HG03097 (cell line): ENCODE data around the gene KIAA1755.

Experiments
- ATAC-seq: cut with Tn5 transposase; IDR thresholded peaks from one replicate; pipeline ENCODE4 v1.9.1; 2021; ENCODE audit not compliant: unreplicated experiment, low FRiP score

KIAA1755 gene

GRCh38 chr20:38242848-38243708 is 17.5 kb downstream of the KIAA1755 start:
- no peak for ATAC-seq

- no peak for ATAC-seq
Observed at GRCh38 chr20:38241201-38241600, 19.3 kb downstream of the KIAA1755 start.

GRCh38 chr20:38239441-38239840 is 21.1 kb downstream of the KIAA1755 start:
- ATAC-seq = no peak

- ATAC-seq = no peak
Observed at GRCh38 chr20:38238829-38239228, 21.7 kb downstream of the KIAA1755 start.

GRCh38 chr20:38237381-38237780 is 23.2 kb downstream of the KIAA1755 start:
- ATAC-seq = no peak

GRCh38 chr20:38231531-38232121 is 28.9 kb downstream of the KIAA1755 start:
- ATAC-seq = no peak

- no peak for ATAC-seq
Observed at GRCh38 chr20:38230957-38231526, 29.5 kb downstream of the KIAA1755 start.

GRCh38 chr20:38230253-38230551 is 30.3 kb downstream of the KIAA1755 start:
- no peak for ATAC-seq

- no peak for ATAC-seq
Observed at GRCh38 chr20:38229376-38230252, 30.9 kb downstream of the KIAA1755 start.

GRCh38 chr20:38228436-38228835 is 32.1 kb downstream of the KIAA1755 start:
- ATAC-seq = no peak

- ATAC-seq = no peak
Observed at GRCh38 chr20:38227420-38228360, 32.8 kb downstream of the KIAA1755 start.

GRCh38 chr20:38226553-38226952 is 34.0 kb downstream of the KIAA1755 start:
- no peak for ATAC-seq

GRCh38 chr20:38225900-38226263 is 34.7 kb downstream of the KIAA1755 start:
- no peak for ATAC-seq

GRCh38 chr20:38225240-38225899 is 35.2 kb downstream of the KIAA1755 start:
- no peak for ATAC-seq

- no peak for ATAC-seq
Observed at GRCh38 chr20:38224531-38224930, 36.0 kb downstream of the KIAA1755 start.

GRCh38 chr20:38223743-38224100 is 36.8 kb downstream of the KIAA1755 start:
- ATAC-seq = no peak

- no peak for ATAC-seq
Observed at GRCh38 chr20:38222923-38223742, 37.4 kb downstream of the KIAA1755 start.

GRCh38 chr20:38222231-38222922 is 38.2 kb downstream of the KIAA1755 start:
- no peak for ATAC-seq
